ENCODE results near the gene TPRN. TPM values are rescaled to one million over a fixed set of nuclear protein-coding genes. Genes with fewer than 3 reads are reported as not detected.
A peak's percentile ranks its signal among the peaks of the same experiment; 100 is the strongest.

The TPRN gene
- total and polyA plus RNA-seq, 9 donors, result 4.6 to 14.6 (median 10.2) TPM

DNA sequence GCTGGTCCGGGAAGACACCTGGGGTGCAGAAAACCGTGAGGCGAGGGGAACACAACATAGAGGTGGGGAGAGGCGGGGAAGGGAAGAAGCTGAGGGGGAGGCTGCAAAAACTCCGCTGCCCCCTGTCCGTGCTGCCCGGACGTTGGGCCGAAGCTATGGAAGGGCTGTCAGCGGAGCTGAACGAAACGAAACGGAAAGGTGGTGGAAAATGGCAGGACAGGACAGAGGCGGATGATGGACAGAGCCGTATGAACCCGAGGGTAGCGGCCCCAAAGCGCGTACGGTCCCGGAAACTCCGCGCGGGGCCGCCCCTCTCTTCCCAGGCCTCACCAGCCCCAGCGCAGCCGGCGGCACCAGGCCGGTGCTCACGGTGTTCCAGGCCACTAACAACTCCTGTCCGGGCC, 12.5 kb downstream of the TPRN start:
- no peaks in the 10 kb centered on the region for H3K27me3 ChIP-seq (ENCODE audit: control insufficient read depth, insufficient read depth, low read length)
- H3K4me1 ChIP-seq (ENCODE audit: control insufficient read depth, insufficient read depth, low read length), result peaks cover 47% of the 10 kb centered on the region
- WGBS (ENCODE audit: insufficient coverage), result under 1% methylated on average over 25 of the region's 31 CpGs
- peak overlapping the region; percentile 99 for H3K4me3 ChIP-seq (ENCODE audit: low read length)
- H3K9me3 ChIP-seq (replicated peaks; ENCODE audit: control insufficient read depth, low read depth, low read length), result no peaks in the 10 kb centered on the region
- no peak for DNase-seq
- H3K36me3 ChIP-seq (ENCODE audit: control insufficient read depth, insufficient read depth, low read length), result peaks cover 73% of the 10 kb centered on the region
- H3K27ac ChIP-seq (ENCODE audit: low read length), result peak overlapping the region; percentile 77

DNA sequence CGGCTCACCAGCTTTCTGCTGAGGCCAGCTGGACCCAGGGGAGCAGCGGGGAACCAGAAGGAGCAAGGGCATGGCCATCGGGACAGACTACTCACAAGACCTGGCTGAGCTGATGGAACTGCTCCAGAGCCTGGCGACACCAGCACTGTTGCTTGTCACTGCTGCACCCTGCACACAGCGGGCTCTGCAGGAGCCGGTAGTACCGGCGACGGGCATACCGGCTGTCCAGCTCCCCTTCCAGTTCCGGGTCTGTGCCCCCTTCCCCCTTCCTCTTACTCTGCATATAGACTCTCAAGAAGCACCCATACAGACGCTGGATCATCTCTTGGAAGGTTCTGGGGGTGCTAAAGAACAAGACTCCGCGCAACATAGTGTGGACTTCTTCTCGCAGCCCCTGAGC, 13.2 kb downstream of the TPRN start:
- Histone ChIP-seq H3K27me3 (ENCODE audit: control insufficient read depth, insufficient read depth, low read length) (no peaks in the 10 kb centered on the region), H3K9me3 (replicated peaks; ENCODE audit: control insufficient read depth, low read depth, low read length) (no peaks in the 10 kb centered on the region), H3K27ac (ENCODE audit: low read length) (no peak overlapping the region), H3K36me3 (ENCODE audit: control insufficient read depth, insufficient read depth, low read length) (peaks cover 75% of the 10 kb centered on the region), H3K4me1 (ENCODE audit: control insufficient read depth, insufficient read depth, low read length) (peaks cover 47% of the 10 kb centered on the region), H3K4me3 (ENCODE audit: low read length) (peak overlapping the region; percentile 99)
- no peak for DNase-seq
- 87% methylated on average over 13 of the region's 15 CpGs for WGBS (ENCODE audit: insufficient coverage)

DNA sequence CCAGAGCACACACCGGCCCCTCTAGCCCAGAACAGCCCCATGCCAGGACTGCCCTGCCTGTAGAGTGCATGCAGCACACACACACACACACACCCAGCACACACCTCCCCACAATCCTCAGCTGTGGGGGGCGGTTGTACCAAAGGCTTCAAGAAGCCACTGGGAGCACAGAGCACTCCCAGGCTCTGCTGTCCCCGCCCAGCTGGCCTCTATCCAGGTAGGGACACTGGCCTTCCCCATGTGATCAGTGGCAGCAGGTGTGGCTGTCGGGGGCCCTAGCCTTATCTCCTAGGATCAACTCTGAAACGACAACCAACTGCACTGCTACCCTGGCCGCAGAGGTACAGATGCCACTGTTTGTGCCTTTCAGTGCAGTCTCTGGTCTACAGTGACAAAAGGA, 14.2 kb downstream of the TPRN start:
- no peak for DNase-seq
- H3K4me3 ChIP-seq (ENCODE audit: low read length), result no peak overlapping the region
- H3K27ac ChIP-seq (ENCODE audit: low read length), result no peak overlapping the region

DNA sequence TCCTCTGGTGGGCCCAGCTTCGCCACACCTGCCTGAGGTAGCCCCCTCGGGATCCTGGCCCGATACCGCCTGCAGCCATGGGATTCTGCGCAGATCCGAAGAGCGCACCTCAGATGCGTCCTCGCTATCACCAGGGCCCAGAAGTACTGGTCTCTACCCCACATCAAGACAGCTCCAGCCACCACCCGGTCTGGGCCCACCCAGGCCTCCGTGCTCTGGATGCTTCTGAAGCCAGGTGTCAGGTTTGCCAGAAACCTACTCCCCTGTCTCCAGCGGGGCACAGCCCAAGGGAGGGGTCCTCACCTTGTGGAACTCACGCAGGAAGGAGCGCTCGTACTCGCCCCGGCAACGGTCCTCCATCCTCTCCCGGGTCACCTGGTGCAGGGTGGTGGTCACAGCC, 14.6 kb downstream of the TPRN start:
- no peak overlapping the region for H3K27ac ChIP-seq (ENCODE audit: low read length)
- no peak for DNase-seq
- H3K4me1 ChIP-seq (ENCODE audit: control insufficient read depth, insufficient read depth, low read length), result peaks cover 41% of the 10 kb centered on the region
- no peaks in the 10 kb centered on the region for H3K9me3 ChIP-seq (replicated peaks; ENCODE audit: control insufficient read depth, low read depth, low read length)
- H3K27me3 ChIP-seq (ENCODE audit: control insufficient read depth, insufficient read depth, low read length), result no peaks in the 10 kb centered on the region
- H3K4me3 ChIP-seq (ENCODE audit: low read length), result no peak overlapping the region
- WGBS (ENCODE audit: insufficient coverage), result 92% methylated on average over 17 of the region's 19 CpGs
- H3K36me3 ChIP-seq (ENCODE audit: control insufficient read depth, insufficient read depth, low read length), result peaks cover 74% of the 10 kb centered on the region

More for the DNA sequence above, 14.2 kb downstream of the TPRN start:
- peaks cover 46% of the 10 kb centered on the region for H3K4me1 ChIP-seq (ENCODE audit: control insufficient read depth, insufficient read depth, low read length)
- peaks cover 74% of the 10 kb centered on the region for H3K36me3 ChIP-seq (ENCODE audit: control insufficient read depth, insufficient read depth, low read length)
- whole genome bisulfite sequencing (ENCODE audit: insufficient coverage), result 86% methylated on average over 4 of the region's 6 CpGs
- H3K27me3 ChIP-seq (ENCODE audit: control insufficient read depth, insufficient read depth, low read length), result no peaks in the 10 kb centered on the region
- no peaks in the 10 kb centered on the region for H3K9me3 ChIP-seq (replicated peaks; ENCODE audit: control insufficient read depth, low read depth, low read length)

DNA sequence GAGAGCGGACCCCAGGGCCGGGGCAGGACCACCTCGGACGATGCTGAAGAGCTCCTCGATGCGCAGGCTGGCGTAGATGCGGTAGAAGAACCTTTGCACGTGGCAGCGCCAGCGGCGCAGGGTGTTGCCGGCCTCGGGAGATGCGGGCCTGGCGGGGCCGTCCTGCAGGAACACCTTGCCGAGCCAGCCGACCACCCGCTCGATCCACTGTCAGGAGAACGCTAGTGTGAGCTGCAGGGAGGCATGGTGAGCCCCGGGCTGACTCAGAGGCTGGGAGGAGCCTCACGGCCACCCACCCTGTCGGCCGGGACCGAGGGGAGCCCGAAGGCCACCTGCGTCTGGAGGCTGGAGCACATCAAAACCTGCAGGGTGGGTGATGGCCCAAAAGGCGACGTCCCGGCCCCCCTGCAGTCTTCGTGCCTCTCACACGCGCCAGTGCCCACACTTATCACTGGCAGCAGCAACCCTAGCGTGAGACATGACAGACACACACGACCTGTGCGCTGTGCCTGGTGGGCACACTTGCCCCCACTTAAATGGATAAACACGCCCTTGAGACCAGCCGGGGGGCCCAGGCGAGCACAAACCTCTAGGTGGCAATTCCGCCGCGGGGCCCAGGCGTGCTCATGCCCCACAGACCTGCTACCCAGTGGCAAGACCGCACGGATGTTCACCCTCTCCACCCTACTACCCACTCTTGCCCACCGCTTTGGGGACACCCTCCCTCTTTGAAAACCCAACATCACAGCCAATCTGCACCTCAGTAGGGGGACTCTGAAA, 15.5 kb downstream of the TPRN start:
- Histone ChIP-seq H3K9me3 (replicated peaks; ENCODE audit: control insufficient read depth, low read depth, low read length) (no peaks in the 10 kb centered on the region), H3K27ac (ENCODE audit: low read length) (no peak overlapping the region), H3K36me3 (ENCODE audit: control insufficient read depth, insufficient read depth, low read length) (peaks cover 74% of the 10 kb centered on the region), H3K27me3 (ENCODE audit: control insufficient read depth, insufficient read depth, low read length) (no peaks in the 10 kb centered on the region), H3K4me1 (ENCODE audit: control insufficient read depth, insufficient read depth, low read length) (peaks cover 32% of the 10 kb centered on the region), H3K4me3 (ENCODE audit: low read length) (no peak overlapping the region)
- 90% methylated on average over 47 of the region's 48 CpGs for WGBS (ENCODE audit: insufficient coverage)
- no peak for DNase-seq

DNA sequence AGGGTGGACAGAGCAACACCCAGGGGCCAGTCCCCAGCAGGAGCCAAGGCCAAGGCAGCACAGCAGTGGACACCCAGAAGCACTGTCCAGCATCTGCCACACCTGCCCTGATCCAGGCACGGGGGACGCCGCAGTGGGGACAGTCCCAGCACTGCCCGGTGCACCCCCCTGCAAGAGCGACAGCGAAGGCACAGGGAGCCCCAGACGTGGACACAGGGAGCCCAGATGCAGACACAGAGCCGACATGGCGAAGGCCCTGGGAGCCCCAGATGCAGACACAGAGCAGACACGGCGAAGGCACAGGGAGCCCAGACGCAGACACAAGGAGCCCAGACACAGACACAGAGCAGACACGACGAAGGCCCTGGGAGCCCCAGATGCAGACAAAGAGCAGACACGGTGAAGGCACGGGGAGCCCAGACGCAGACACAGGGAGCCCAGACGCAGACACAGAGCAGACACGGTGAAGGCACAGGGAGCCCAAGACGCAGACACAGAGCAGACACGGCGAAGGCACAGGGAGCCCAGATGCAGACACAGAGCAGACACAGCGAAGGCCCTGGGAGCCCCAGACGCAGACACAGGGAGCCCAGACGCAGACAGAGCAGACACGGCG, 16.5 kb downstream of the TPRN start:
- Histone ChIP-seq H3K4me1 (ENCODE audit: control insufficient read depth, insufficient read depth, low read length) (peaks cover 23% of the 10 kb centered on the region), H3K4me3 (ENCODE audit: low read length) (no peak overlapping the region), H3K27ac (ENCODE audit: low read length) (no peak overlapping the region), H3K9me3 (replicated peaks; ENCODE audit: control insufficient read depth, low read depth, low read length) (no peaks in the 10 kb centered on the region), H3K36me3 (ENCODE audit: control insufficient read depth, insufficient read depth, low read length) (peaks cover 78% of the 10 kb centered on the region), H3K27me3 (ENCODE audit: control insufficient read depth, insufficient read depth, low read length) (no peaks in the 10 kb centered on the region)
- DNase-seq, result no peak
- WGBS (ENCODE audit: insufficient coverage), result 92% methylated on average over 27 of the region's 27 CpGs

DNA sequence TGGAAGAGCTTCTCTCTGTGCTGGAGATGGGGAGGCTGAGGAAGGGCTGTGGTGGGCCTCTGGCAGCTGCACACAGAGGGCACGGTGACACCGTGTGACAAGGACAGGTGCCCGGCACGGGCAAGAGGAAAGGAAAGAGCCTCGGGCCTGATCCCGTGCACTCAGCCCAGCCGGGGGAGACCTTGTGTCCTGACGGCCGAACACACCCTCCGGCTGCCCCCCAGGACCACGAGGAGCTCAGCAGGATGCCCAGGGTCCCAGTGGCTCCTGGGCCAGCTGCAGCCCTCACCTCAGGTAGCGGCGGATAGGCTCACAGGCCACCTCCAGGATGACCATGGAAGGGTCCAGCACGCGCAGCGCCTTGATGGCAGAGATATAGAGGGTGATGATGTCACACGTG, 17.7 kb downstream of the TPRN start:
- no peak overlapping the region for H3K27ac ChIP-seq (ENCODE audit: low read length)
- WGBS (ENCODE audit: insufficient coverage), result 95% methylated on average over 17 of the region's 17 CpGs
- no peaks in the 10 kb centered on the region for H3K27me3 ChIP-seq (ENCODE audit: control insufficient read depth, insufficient read depth, low read length)
- DNase-seq, result no peak
- H3K4me3 ChIP-seq (ENCODE audit: low read length), result no peak overlapping the region
- H3K36me3 ChIP-seq (ENCODE audit: control insufficient read depth, insufficient read depth, low read length), result peaks cover 90% of the 10 kb centered on the region
- peaks cover 18% of the 10 kb centered on the region for H3K4me1 ChIP-seq (ENCODE audit: control insufficient read depth, insufficient read depth, low read length)
- H3K9me3 ChIP-seq (replicated peaks; ENCODE audit: control insufficient read depth, low read depth, low read length), result no peaks in the 10 kb centered on the region

DNA sequence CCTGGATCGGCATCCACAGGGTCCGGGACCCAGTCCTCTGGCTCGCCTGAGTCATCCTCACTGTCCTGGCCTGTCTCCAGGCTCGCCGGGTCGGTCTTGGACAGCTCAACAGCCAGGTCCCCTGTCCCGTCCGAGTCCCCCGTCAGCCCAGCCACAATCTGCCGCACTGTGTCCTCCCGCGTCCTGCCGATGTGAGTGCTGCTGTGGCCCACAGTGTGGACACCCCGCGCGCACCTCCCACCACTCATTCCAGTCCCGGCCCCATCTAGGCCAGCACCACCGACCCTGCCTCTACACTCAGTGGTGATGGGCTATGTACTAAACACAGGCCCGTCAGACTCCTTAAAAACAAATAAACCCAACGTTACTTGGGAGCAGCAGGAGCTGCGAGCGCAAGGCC, 18.9 kb downstream of the TPRN start:
- H3K4me1 ChIP-seq (ENCODE audit: control insufficient read depth, insufficient read depth, low read length), result peaks cover 7% of the 10 kb centered on the region
- no peaks in the 10 kb centered on the region for H3K9me3 ChIP-seq (replicated peaks; ENCODE audit: control insufficient read depth, low read depth, low read length)
- DNase-seq, result no peak
- 94% methylated on average over 21 of the region's 22 CpGs for WGBS (ENCODE audit: insufficient coverage)
- H3K27ac ChIP-seq (ENCODE audit: low read length), result no peak overlapping the region
- H3K27me3 ChIP-seq (ENCODE audit: control insufficient read depth, insufficient read depth, low read length), result no peaks in the 10 kb centered on the region
- H3K4me3 ChIP-seq (ENCODE audit: low read length), result no peak overlapping the region
- peaks cover 93% of the 10 kb centered on the region for H3K36me3 ChIP-seq (ENCODE audit: control insufficient read depth, insufficient read depth, low read length)

DNA sequence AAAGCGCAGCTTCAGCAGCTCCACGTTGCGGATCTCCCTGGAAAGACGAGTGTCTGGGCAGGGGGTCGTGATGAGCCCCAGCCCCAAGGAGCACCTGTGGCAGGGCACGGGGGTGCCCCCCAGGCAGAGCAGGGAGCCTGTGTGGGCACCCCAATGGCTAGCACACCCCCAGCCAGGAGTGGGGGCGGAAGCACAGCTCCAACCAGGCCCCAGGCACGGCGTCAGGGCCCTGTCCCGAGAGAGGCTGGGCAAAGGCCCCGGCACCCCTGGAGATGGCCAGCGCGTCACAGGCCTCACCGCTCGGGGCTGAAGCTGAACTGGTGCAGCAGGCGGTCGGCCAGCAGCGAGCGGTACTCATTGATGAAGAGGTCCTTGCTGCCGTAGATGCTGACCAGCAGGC, 20.1 kb downstream of the TPRN start:
- no peaks in the 10 kb centered on the region for H3K27me3 ChIP-seq (ENCODE audit: control insufficient read depth, insufficient read depth, low read length)
- H3K36me3 ChIP-seq (ENCODE audit: control insufficient read depth, insufficient read depth, low read length), result peaks cover 81% of the 10 kb centered on the region
- 91% methylated on average over 20 of the region's 20 CpGs for WGBS (ENCODE audit: insufficient coverage)
- no peak for DNase-seq
- no peak overlapping the region for H3K27ac ChIP-seq (ENCODE audit: low read length)
- no peak overlapping the region for H3K4me3 ChIP-seq (ENCODE audit: low read length)
- H3K9me3 ChIP-seq (replicated peaks; ENCODE audit: control insufficient read depth, low read depth, low read length), result no peaks in the 10 kb centered on the region
- H3K4me1 ChIP-seq (ENCODE audit: control insufficient read depth, insufficient read depth, low read length), result no peaks in the 10 kb centered on the region

DNA sequence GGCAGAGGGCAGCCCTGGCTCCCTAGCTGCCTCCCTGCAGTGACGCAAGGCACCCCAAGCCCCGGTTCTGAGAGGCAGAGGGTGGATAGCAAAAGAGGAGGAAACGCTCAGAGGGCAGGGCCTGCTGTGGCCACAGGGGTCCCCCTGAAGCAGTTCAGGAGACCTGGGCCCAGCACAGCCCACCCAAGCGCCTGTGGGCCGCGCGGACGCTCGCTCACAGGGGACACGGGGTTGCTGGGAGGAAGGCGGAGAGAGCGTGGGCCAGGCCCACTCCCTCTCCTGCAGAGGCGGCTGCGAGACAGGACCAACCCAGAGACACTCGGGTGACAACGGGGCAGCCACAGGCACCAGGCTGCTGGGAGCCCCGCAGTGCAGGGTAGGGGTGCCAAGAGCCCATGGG, 20.8 kb downstream of the TPRN start:
- WGBS (ENCODE audit: insufficient coverage), result 94% methylated on average over 15 of the region's 17 CpGs

More for the DNA sequence above, 20.8 kb downstream of the TPRN start:
- Histone ChIP-seq H3K27me3 (ENCODE audit: control insufficient read depth, insufficient read depth, low read length) (peaks cover 5% of the 10 kb centered on the region), H3K27ac (ENCODE audit: low read length) (no peak overlapping the region), H3K9me3 (replicated peaks; ENCODE audit: control insufficient read depth, low read depth, low read length) (no peaks in the 10 kb centered on the region), H3K4me1 (ENCODE audit: control insufficient read depth, insufficient read depth, low read length) (no peaks in the 10 kb centered on the region), H3K4me3 (ENCODE audit: low read length) (no peak overlapping the region), H3K36me3 (ENCODE audit: control insufficient read depth, insufficient read depth, low read length) (peaks cover 74% of the 10 kb centered on the region)
- DNase-seq, result no peak

All from muscle of leg (tissue), 11 donors.